ENCODE measurements around the gene YARS1.

- TF ChIP-seq, protein P1, sequence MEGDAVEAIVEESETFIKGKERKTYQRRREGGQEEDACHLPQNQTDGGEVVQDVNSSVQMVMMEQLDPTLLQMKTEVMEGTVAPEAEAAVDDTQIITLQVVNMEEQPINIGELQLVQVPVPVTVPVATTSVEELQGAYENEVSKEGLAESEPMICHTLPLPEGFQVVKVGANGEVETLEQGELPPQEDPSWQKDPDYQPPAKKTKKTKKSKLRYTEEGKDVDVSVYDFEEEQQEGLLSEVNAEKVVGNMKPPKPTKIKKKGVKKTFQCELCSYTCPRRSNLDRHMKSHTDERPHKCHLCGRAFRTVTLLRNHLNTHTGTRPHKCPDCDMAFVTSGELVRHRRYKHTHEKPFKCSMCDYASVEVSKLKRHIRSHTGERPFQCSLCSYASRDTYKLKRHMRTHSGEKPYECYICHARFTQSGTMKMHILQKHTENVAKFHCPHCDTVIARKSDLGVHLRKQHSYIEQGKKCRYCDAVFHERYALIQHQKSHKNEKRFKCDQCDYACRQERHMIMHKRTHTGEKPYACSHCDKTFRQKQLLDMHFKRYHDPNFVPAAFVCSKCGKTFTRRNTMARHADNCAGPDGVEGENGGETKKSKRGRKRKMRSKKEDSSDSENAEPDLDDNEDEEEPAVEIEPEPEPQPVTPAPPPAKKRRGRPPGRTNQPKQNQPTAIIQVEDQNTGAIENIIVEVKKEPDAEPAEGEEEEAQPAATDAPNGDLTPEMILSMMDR (conservative IDR thresholded peaks at IDR 0.05; ENCODE audit: low read depth, low read length), result no peak
- no peak for TF ChIP-seq EZH2phosphoT487 (IDR thresholded peaks at IDR 0.05; ENCODE audit: borderline replicate concordance, low read length)
- no peak for TF ChIP-seq EZH2 (IDR thresholded peaks at IDR 0.05; ENCODE audit: low read length, unreplicated experiment)
Observed at GRCh38 chr1:32742199-32742947, 74.8 kb downstream of the YARS1 start.
